ENCODE results near the gene ACER3.

DNA sequence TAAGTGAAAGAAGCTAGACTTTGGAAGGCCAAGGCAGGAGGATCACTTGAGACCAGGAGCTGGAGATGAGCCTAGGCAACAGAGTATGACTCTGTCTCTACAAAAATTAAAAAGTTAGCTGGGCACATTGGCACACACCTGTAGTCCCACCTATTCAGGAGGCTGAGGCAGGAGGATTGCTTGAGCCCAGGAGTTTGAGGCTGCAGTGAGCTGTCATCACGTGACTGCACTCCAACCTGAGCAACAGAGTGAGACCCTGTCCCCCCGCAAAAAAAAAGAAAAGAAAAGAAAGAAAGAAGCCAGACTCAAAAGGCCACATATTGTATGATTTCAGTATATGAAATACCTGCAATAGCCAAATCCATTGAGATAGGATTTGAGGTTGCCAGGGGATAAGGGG lies 198.2 kb downstream of the ACER3 start:
- TF ChIP-seq, protein P1, sequence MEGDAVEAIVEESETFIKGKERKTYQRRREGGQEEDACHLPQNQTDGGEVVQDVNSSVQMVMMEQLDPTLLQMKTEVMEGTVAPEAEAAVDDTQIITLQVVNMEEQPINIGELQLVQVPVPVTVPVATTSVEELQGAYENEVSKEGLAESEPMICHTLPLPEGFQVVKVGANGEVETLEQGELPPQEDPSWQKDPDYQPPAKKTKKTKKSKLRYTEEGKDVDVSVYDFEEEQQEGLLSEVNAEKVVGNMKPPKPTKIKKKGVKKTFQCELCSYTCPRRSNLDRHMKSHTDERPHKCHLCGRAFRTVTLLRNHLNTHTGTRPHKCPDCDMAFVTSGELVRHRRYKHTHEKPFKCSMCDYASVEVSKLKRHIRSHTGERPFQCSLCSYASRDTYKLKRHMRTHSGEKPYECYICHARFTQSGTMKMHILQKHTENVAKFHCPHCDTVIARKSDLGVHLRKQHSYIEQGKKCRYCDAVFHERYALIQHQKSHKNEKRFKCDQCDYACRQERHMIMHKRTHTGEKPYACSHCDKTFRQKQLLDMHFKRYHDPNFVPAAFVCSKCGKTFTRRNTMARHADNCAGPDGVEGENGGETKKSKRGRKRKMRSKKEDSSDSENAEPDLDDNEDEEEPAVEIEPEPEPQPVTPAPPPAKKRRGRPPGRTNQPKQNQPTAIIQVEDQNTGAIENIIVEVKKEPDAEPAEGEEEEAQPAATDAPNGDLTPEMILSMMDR (IDR thresholded peaks at IDR 0.05): no peak
- TF ChIP-seq POLR2A (IDR thresholded peaks at IDR 0.05): no peak
- TF ChIP-seq POLR2AphosphoS5 (IDR thresholded peaks at IDR 0.05): no peak

All from gastroesophageal sphincter (tissue), 3 donors.